ENCODE results near the gene FANCM. TPM values are rescaled to one million over a fixed set of nuclear protein-coding genes. Genes with fewer than 3 reads are reported as not detected.

Gene FANCM
- polyA plus RNA-seq, 1 donor from 2014 or later = 5.0 TPM

- Histone ChIP-seq H3K9ac (ENCODE audit: low read length) (peak within 1 kb of the TSS; percentile 92), H3K27ac (ENCODE audit: low read length) (peak within 1 kb of the TSS; percentile 89), H3K79me2 (replicated peaks; ENCODE audit: insufficient read depth, low read length) (peaks cover 44% of the 10 kb centered on the region)
Measured at GRCh38 chr14:45134051-45134958, 1.4 kb upstream of the FANCM start, which contains the start of gene FKBP3. Gene FKBP3, minus strand, starts transcription at chr14:45134481. Its CDS starts 25 bp downstream, at chr14:45134456.

More at GRCh38 chr14:45134051-45134958, 1.4 kb upstream of the FANCM start, which contains the start of gene FKBP3:
- H2AFZ ChIP-seq (ENCODE audit: low read depth, low read length) = peak within 1 kb of the TSS; percentile 96
- peaks cover 10% of the 10 kb centered on the region for H3F3A ChIP-seq (ENCODE audit: insufficient read depth, low read length, poor library complexity, severe bottlenecking)
- no peaks in the 10 kb centered on the region for H3K27me3 ChIP-seq (ENCODE audit: insufficient read depth, low read depth, low read length)
- H3K9me2 ChIP-seq (ENCODE audit: insufficient read depth, low read length) = no peaks in the 10 kb centered on the region
- H3K9me3 ChIP-seq (ENCODE audit: low read length) = no peaks in the 10 kb centered on the region
- TF ChIP-seq SMC3 (conservative IDR thresholded peaks at IDR 0.05; ENCODE audit: poor library complexity) (peak; percentile 63), EP300 (conservative IDR thresholded peaks at IDR 0.05; ENCODE audit: poor library complexity, severe bottlenecking) (no peak), TAF1 (IDR thresholded peaks at IDR 0.05; ENCODE audit: low read depth) (peak; percentile 92), REST (IDR thresholded peaks at IDR 0.05; ENCODE audit: borderline replicate concordance) (peak; percentile 94), RAD21 (conservative IDR thresholded peaks at IDR 0.05) (peak; percentile 48), EZH2 (IDR thresholded peaks at IDR 0.05; ENCODE audit: borderline replicate concordance, insufficient read depth, low read length, poor library complexity, severe bottlenecking) (no peak), MXI1 (conservative IDR thresholded peaks at IDR 0.05; ENCODE audit: poor library complexity, severe bottlenecking) (peak; percentile 92), CTCF (IDR thresholded peaks at IDR 0.05; ENCODE audit: poor library complexity, severe bottlenecking) (peak; percentile 71), POLR2AphosphoS5 (IDR thresholded peaks at IDR 0.05) (peak; percentile 94)
- H4K20me1 ChIP-seq (ENCODE audit: insufficient read depth) = no peaks in the 10 kb centered on the region
- peak within 1 kb of the TSS; percentile 83 for H3K4me2 ChIP-seq (ENCODE audit: low read length)
- no peaks in the 10 kb centered on the region for H3K36me3 ChIP-seq (ENCODE audit: insufficient read depth, low read length)
- H3K4me3 ChIP-seq (ENCODE audit: low read length) = peak within 1 kb of the TSS; percentile 85
